Lower lobe of right lung (tissue), 2 donors: ENCODE data around the gene GRIK5. TPM values are rescaled to one million over a fixed set of nuclear protein-coding genes. Genes with fewer than 3 reads are reported as not detected.

ENCODE experiments used
- ATAC-seq, 2 donors: fragments of 200-7000 bp; cut with Tn5 transposase; one replicate each; pipeline ENCODE4 v1.9.1; 2020 to 2022; ENCODE audit warnings: mild to moderate bottlenecking in 2 of 2, moderate library complexity in 2 of 2
- DNase-seq: peaks from one replicate; pipeline ENCODE4 v3.0.0-alpha.2; 2020
- H3K27ac ChIP-seq: fragments of 200-600 bp; one replicate; pipeline ENCODE4 v1.8.0; 2022
- H3K27me3 ChIP-seq: fragments of 200-600 bp; one replicate; pipeline ENCODE4 v1.8.0; 2022; ENCODE audit warnings: low read depth
- H3K36me3 ChIP-seq: fragments of 200-600 bp; one replicate; pipeline ENCODE4 v1.8.0; 2022; ENCODE audit warnings: mild to moderate bottlenecking
- H3K4me1 ChIP-seq: fragments of 200-600 bp; one replicate; pipeline ENCODE4 v1.8.0; 2022
- H3K4me3 ChIP-seq: fragments of 200-600 bp; one replicate; pipeline ENCODE4 v1.8.0; 2022; ENCODE audit warnings: mild to moderate bottlenecking
- H3K9me3 ChIP-seq: fragments of 200-600 bp; one replicate; pipeline ENCODE4 v1.8.0; 2022
- CTCF ChIP-seq: fragments of 200-600 bp; IDR thresholded peaks from one replicate; pipeline ENCODE4 v1.8.0; 2022; ENCODE audit warnings: antibody characterized with exemption, mild to moderate bottlenecking
- intact Hi-C: fragments of 100-400 bp; cut with DNase I; formaldehyde crosslinking; loops from one replicate; pipeline ENCODE4 v1.11.0; 2022
- total RNA-seq: library from RNA; stranded (reverse); fragmentation: NEBNext Ultra II Directional; extraction: Animal tissue kit (Norgen Biotek cat#: 25700); gene quantifications from one replicate; pipeline ENCODE4 v1.2.1, GENCODE V29; 2021
- donor health status: DM: no; HTN: yes; CAD: no; lungs with severe emphysema.

Gene GRIK5
- total RNA-seq, 1 donor from 2014 or later = 0.41 TPM

GRCh38 chr19:41999071-41999877 lies 70.7 kb downstream of the GRIK5 start:
- no peak for ATAC-seq
- H3K27me3 ChIP-seq = peaks cover 68% of the 10 kb centered on the region
- no peak overlapping the region for H3K4me3 ChIP-seq
- no peak for DNase-seq
- H3K4me1 ChIP-seq = peaks cover 4% of the 10 kb centered on the region
- intact Hi-C loops = no loop called here
- H3K9me3 ChIP-seq = no peaks in the 10 kb centered on the region
- TF ChIP-seq CTCF = no peak
- no peaks in the 10 kb centered on the region for H3K36me3 ChIP-seq
- H3K27ac ChIP-seq = no peak overlapping the region

GRCh38 chr19:41998246-41999020 lies 71.6 kb downstream of the GRIK5 start:
- H3K27me3 ChIP-seq = peaks cover 77% of the 10 kb centered on the region
- H3K4me3 ChIP-seq = no peak overlapping the region
- intact Hi-C loops = no loop called here
- DNase-seq (no peak), ATAC-seq (peak in 1 of 2 donors; percentile 20)
- peaks cover 12% of the 10 kb centered on the region for H3K4me1 ChIP-seq
- peak; percentile 49 for TF ChIP-seq CTCF
- H3K27ac ChIP-seq = no peak overlapping the region
- no peaks in the 10 kb centered on the region for H3K9me3 ChIP-seq
- H3K36me3 ChIP-seq = no peaks in the 10 kb centered on the region

GRCh38 chr19:41997851-41998229 lies 72.2 kb downstream of the GRIK5 start:
- H3K27ac ChIP-seq = no peak overlapping the region
- peaks cover 77% of the 10 kb centered on the region for H3K27me3 ChIP-seq
- DNase-seq = no peak
- H3K9me3 ChIP-seq = no peaks in the 10 kb centered on the region
- peaks cover 12% of the 10 kb centered on the region for H3K4me1 ChIP-seq
- TF ChIP-seq CTCF = no peak
- intact Hi-C loops = no loop called here
- H3K36me3 ChIP-seq = no peaks in the 10 kb centered on the region
- H3K4me3 ChIP-seq = no peak overlapping the region
- no peak for ATAC-seq

GRCh38 chr19:41997121-41997850 lies 72.7 kb downstream of the GRIK5 start:
- Histone ChIP-seq H3K9me3 (no peaks in the 10 kb centered on the region), H3K4me3 (no peak overlapping the region), H3K27ac (no peak overlapping the region), H3K4me1 (peaks cover 12% of the 10 kb centered on the region), H3K36me3 (no peaks in the 10 kb centered on the region), H3K27me3 (peaks cover 81% of the 10 kb centered on the region)
- TF ChIP-seq CTCF = no peak
- DNase-seq (no peak), ATAC-seq (peak; percentile 62 to 66)
- intact Hi-C loops = no loop called here

GRCh38 chr19:41995959-41996797 lies 73.8 kb downstream of the GRIK5 start:
- no peak overlapping the region for H3K4me3 ChIP-seq
- H3K4me1 ChIP-seq = peaks cover 12% of the 10 kb centered on the region
- TF ChIP-seq CTCF = no peak
- intact Hi-C loops = no loop called here
- no peak for ATAC-seq
- H3K36me3 ChIP-seq = no peaks in the 10 kb centered on the region
- no peak overlapping the region for H3K27ac ChIP-seq
- peaks cover 82% of the 10 kb centered on the region for H3K27me3 ChIP-seq
- DNase-seq = no peak
- no peaks in the 10 kb centered on the region for H3K9me3 ChIP-seq
